Neural cell (in vitro differentiated cells): ENCODE measurements around the gene EMP3. TPM values are rescaled to one million over a fixed set of nuclear protein-coding genes. Genes with fewer than 3 reads are reported as not detected.
A peak's percentile ranks its signal among the peaks of the same experiment; 100 is the strongest.

Source experiments
- H2AFZ ChIP-seq: fragments of 200-600, 300-800 bp; sonication (generic), shearing (Covaris generic); 2 replicates; pipeline ENCODE4 v1.6.0; 2014; ENCODE audit warnings: low read depth, mild to moderate bottlenecking, antibody characterized with exemption, low read length, moderate library complexity
- H3F3A ChIP-seq: fragments of 200-600 bp; shearing (Covaris generic); 2 replicates; pipeline ENCODE4 v1.6.1; 2016; ENCODE audit warnings: mild to moderate bottlenecking, moderate library complexity, mixed read lengths, antibody characterized with exemption, low read length; ENCODE audit not compliant: insufficient read depth, poor library complexity, severe bottlenecking
- H3K27ac ChIP-seq: fragments of 200-600, 300-800 bp; sonication (generic), shearing (Covaris generic); 2 replicates; pipeline ENCODE4 v1.5.1; 2014; ENCODE audit warnings: mild to moderate bottlenecking, low read length, moderate library complexity
- H3K27me3 ChIP-seq: fragments of 300-800, 200-600 bp; sonication (generic), shearing (Covaris generic); 2 replicates; pipeline ENCODE4 v1.6.0; 2014; ENCODE audit warnings: mild to moderate bottlenecking, low read depth, low read length, moderate library complexity; ENCODE audit not compliant: insufficient read depth
- H3K36me3 ChIP-seq: fragments of 300-800, 200-600 bp; sonication (generic), shearing (Covaris generic); 2 replicates; pipeline ENCODE4 v1.5.1; 2014; ENCODE audit warnings: mild to moderate bottlenecking, antibody characterized with exemption, low read length, moderate library complexity; ENCODE audit not compliant: insufficient read depth
- H3K4me2 ChIP-seq: fragments of 300-800, 200-600 bp; sonication (generic), shearing (Covaris generic); 2 replicates; pipeline ENCODE4 v1.6.0; 2014; ENCODE audit warnings: mild to moderate bottlenecking, low read length
- H3K4me3 ChIP-seq: fragments of 300-800, 200-600 bp; sonication (generic), shearing (Covaris generic); 2 replicates; pipeline ENCODE4 v1.5.1; 2014; ENCODE audit warnings: mild to moderate bottlenecking, low read length, moderate library complexity
- H3K79me2 ChIP-seq: fragments of 200-600 bp; shearing (Covaris generic); replicated peaks from 2 replicates; pipeline ENCODE4 v1.6.0; 2014; ENCODE audit warnings: mild to moderate bottlenecking, low read length, moderate library complexity; ENCODE audit not compliant: insufficient read depth
- H3K9ac ChIP-seq: fragments of 300-800, 200-600 bp; sonication (generic), shearing (Covaris generic); 2 replicates; pipeline ENCODE4 v1.6.1; 2016; ENCODE audit warnings: mild to moderate bottlenecking, low read length, mixed read lengths
- H3K9me2 ChIP-seq: fragments of 200-600 bp; shearing (Covaris generic); 2 replicates; pipeline ENCODE4 v1.6.1; 2016; ENCODE audit warnings: mild to moderate bottlenecking, low read length, mixed read lengths; ENCODE audit not compliant: insufficient read depth
- H3K9me3 ChIP-seq: fragments of 200-600, 300-800 bp; sonication (generic), shearing (Covaris generic); 2 replicates; pipeline ENCODE4 v1.6.1; 2016; ENCODE audit warnings: mild to moderate bottlenecking, mixed run types, low read length, moderate library complexity, mixed read lengths
- H4K20me1 ChIP-seq: fragments of 200-600 bp; shearing (Covaris generic); 2 replicates; pipeline ENCODE4 v1.6.1; 2016; ENCODE audit warnings: mild to moderate bottlenecking, mixed run types; ENCODE audit not compliant: insufficient read depth
- EP300 ChIP-seq: fragments of 450-650 bp; conservative IDR thresholded peaks from 2 replicates; pipeline ENCODE4 v1.6.1; 2014; ENCODE audit warnings: antibody characterized with exemption, mild to moderate bottlenecking, moderate library complexity; ENCODE audit not compliant: poor library complexity, severe bottlenecking
- EZH2 ChIP-seq: fragments of 200-600, 300-800 bp; shearing (Covaris generic), sonication (generic); IDR thresholded peaks from 2 replicates; pipeline ENCODE4 v1.6.1; 2014; ENCODE audit warnings: antibody characterized with exemption, low read length, borderline replicate concordance, mild to moderate bottlenecking; ENCODE audit not compliant: insufficient read depth, poor library complexity, severe bottlenecking
- MXI1 ChIP-seq: fragments of 450-650 bp; conservative IDR thresholded peaks from 2 replicates; pipeline ENCODE4 v1.6.1; 2014; ENCODE audit warnings: antibody characterized with exemption, mild to moderate bottlenecking; ENCODE audit not compliant: poor library complexity, severe bottlenecking
- POLR2AphosphoS5 ChIP-seq: IDR thresholded peaks from 2 replicates; pipeline ENCODE4 v1.6.1; 2012
- RAD21 ChIP-seq: fragments of 450-650 bp; conservative IDR thresholded peaks from 2 replicates; pipeline ENCODE4 v1.6.1; 2014; ENCODE audit warnings: antibody characterized with exemption, mild to moderate bottlenecking, moderate library complexity
- SMC3 ChIP-seq: fragments of 450-650 bp; conservative IDR thresholded peaks from 2 replicates; pipeline ENCODE4 v1.6.1; 2014; ENCODE audit warnings: antibody characterized with exemption, mild to moderate bottlenecking, moderate library complexity; ENCODE audit not compliant: poor library complexity
- TAF1 ChIP-seq: IDR thresholded peaks from 2 replicates; pipeline ENCODE4 v1.6.1; 2012; ENCODE audit warnings: low read depth
- polyA plus RNA-seq: library from polyadenylated mRNA; depleted of rRNA; stranded (reverse); fragments of >200 nt; gene quantifications from 2 replicates; pipeline ENCODE4 v1.2.3, GENCODE V29; 2014
- TF ChIP-seq, protein P1 (sequence below): fragments of 450-650 bp; IDR thresholded peaks from 2 replicates; pipeline ENCODE4 v1.5.1; 2014; ENCODE audit warnings: antibody characterized with exemption, mild to moderate bottlenecking, moderate library complexity; ENCODE audit not compliant: poor library complexity, severe bottlenecking
- TF ChIP-seq, protein P2 (sequence below): IDR thresholded peaks from 2 replicates; pipeline ENCODE4 v1.6.1; 2012; ENCODE audit warnings: borderline replicate concordance

The EMP3 gene
- polyA plus RNA-seq, 1 donor from 2014 or later: not detected

DNA sequence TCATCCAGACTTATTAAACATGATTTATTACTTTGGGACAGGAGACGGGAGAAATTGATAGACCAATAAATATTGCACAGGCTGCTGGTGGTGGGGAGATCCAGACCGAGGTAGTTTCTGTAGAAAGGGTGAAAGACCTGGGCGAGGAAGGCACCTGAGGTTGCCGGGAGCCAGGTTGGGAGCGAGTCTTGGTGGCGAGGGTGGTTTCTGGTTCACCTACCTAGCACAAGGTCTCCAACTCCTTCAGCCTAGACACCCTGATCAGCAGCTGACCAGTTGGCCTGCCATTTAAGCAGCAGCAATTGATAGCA, 7.0 kb downstream of the EMP3 start:
- H4K20me1 ChIP-seq: no peaks in the 10 kb centered on the region
- peak overlapping the region; percentile 69 for H3K27ac ChIP-seq
- no peaks in the 10 kb centered on the region for H3K27me3 ChIP-seq
- no peaks in the 10 kb centered on the region for H3K9me2 ChIP-seq
- H3K9me3 ChIP-seq: no peaks in the 10 kb centered on the region
- peak overlapping the region; percentile 71 for H3K4me2 ChIP-seq
- no peaks in the 10 kb centered on the region for H3F3A ChIP-seq
- peak overlapping the region; percentile 41 for H2AFZ ChIP-seq
- H3K4me3 ChIP-seq: peak overlapping the region; percentile 63
- TF ChIP-seq, protein P1, sequence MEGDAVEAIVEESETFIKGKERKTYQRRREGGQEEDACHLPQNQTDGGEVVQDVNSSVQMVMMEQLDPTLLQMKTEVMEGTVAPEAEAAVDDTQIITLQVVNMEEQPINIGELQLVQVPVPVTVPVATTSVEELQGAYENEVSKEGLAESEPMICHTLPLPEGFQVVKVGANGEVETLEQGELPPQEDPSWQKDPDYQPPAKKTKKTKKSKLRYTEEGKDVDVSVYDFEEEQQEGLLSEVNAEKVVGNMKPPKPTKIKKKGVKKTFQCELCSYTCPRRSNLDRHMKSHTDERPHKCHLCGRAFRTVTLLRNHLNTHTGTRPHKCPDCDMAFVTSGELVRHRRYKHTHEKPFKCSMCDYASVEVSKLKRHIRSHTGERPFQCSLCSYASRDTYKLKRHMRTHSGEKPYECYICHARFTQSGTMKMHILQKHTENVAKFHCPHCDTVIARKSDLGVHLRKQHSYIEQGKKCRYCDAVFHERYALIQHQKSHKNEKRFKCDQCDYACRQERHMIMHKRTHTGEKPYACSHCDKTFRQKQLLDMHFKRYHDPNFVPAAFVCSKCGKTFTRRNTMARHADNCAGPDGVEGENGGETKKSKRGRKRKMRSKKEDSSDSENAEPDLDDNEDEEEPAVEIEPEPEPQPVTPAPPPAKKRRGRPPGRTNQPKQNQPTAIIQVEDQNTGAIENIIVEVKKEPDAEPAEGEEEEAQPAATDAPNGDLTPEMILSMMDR: no peak
- TF ChIP-seq RAD21: no peak
- no peak for TF ChIP-seq EZH2
- no peak for TF ChIP-seq POLR2AphosphoS5
- TF ChIP-seq TAF1: no peak
- no peak for TF ChIP-seq MXI1
- TF ChIP-seq EP300: no peak
- TF ChIP-seq, protein P2, sequence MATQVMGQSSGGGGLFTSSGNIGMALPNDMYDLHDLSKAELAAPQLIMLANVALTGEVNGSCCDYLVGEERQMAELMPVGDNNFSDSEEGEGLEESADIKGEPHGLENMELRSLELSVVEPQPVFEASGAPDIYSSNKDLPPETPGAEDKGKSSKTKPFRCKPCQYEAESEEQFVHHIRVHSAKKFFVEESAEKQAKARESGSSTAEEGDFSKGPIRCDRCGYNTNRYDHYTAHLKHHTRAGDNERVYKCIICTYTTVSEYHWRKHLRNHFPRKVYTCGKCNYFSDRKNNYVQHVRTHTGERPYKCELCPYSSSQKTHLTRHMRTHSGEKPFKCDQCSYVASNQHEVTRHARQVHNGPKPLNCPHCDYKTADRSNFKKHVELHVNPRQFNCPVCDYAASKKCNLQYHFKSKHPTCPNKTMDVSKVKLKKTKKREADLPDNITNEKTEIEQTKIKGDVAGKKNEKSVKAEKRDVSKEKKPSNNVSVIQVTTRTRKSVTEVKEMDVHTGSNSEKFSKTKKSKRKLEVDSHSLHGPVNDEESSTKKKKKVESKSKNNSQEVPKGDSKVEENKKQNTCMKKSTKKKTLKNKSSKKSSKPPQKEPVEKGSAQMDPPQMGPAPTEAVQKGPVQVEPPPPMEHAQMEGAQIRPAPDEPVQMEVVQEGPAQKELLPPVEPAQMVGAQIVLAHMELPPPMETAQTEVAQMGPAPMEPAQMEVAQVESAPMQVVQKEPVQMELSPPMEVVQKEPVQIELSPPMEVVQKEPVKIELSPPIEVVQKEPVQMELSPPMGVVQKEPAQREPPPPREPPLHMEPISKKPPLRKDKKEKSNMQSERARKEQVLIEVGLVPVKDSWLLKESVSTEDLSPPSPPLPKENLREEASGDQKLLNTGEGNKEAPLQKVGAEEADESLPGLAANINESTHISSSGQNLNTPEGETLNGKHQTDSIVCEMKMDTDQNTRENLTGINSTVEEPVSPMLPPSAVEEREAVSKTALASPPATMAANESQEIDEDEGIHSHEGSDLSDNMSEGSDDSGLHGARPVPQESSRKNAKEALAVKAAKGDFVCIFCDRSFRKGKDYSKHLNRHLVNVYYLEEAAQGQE: no peak
- TF ChIP-seq SMC3: no peak
- H3K9ac ChIP-seq: peak overlapping the region; percentile 57
- no peaks in the 10 kb centered on the region for H3K79me2 ChIP-seq
- no peaks in the 10 kb centered on the region for H3K36me3 ChIP-seq

DNA sequence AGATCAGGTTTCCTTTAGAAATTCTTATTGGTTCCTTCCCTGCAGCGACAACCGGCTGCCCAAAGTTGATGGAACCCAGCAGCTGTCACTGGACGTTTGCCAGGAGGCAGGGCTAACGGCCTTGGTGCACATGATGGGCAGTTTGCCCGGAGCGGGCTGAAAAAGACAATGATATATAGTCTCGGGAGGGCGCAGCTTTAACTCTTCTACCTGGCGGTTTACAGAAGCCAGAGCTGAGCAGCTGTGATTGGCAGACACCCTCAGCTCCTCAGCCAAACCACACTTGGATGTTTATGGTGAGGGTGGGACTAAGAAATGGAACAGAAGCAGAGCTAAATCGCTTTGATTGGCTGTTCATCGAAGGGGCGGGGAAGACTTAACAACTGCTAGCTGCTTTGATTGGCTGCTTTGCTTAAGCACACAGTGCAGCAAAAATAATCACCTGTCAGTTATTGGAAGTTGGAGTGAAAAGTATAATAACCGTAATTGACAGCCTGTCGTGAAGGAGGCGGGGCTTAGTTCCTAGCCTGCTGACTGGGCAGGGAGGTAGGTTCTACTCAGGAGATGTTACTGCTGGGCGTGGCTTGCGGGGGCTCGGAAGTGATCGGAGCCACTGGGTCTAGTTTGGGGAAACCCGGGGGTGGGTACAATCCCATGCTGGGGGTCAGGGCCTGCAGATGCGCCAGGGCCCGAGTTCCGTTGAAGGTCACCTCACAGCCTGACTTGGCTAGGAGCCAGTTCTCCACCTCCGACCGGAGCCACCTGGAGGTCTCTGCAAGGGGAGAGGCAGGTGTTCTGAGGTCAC, 7.5 kb downstream of the EMP3 start:
- Histone ChIP-seq H4K20me1 (no peaks in the 10 kb centered on the region), H3K4me3 (peak overlapping the region; percentile 63), H3K27me3 (no peaks in the 10 kb centered on the region), H3K9me2 (no peaks in the 10 kb centered on the region), H3F3A (no peaks in the 10 kb centered on the region), H3K79me2 (no peaks in the 10 kb centered on the region), H3K4me2 (peak overlapping the region; percentile 71), H3K9ac (peak overlapping the region; percentile 57), H2AFZ (peak overlapping the region; percentile 58), H3K27ac (peak overlapping the region; percentile 69), H3K9me3 (no peaks in the 10 kb centered on the region), H3K36me3 (no peaks in the 10 kb centered on the region)
- TF ChIP-seq POLR2AphosphoS5 (peak; percentile 33), EP300 (peak; percentile 90)
- TF ChIP-seq, protein P2: no peak
